GM12878 (cell line): ENCODE data around the gene MTAP. TPM values are rescaled to one million over a fixed set of nuclear protein-coding genes. Genes with fewer than 3 reads are reported as not detected.

Experiments
- BCLAF1 ChIP-seq: fragments of 450-650 bp; IDR thresholded peaks from 2 replicates; pipeline ENCODE4 v1.6.1; 2017; ENCODE audit warnings: antibody characterized with exemption, mild to moderate bottlenecking, moderate library complexity
- CBX5 ChIP-seq: sonication (generic); IDR thresholded peaks from 2 replicates; pipeline ENCODE4 v1.6.1; 2016; ENCODE audit warnings: low read depth, moderate library complexity, mild to moderate bottlenecking, inconsistent platforms
- GATAD2B ChIP-seq: fragments of 450-650 bp; conservative IDR thresholded peaks from 2 replicates; pipeline ENCODE4 v1.6.1; 2017; ENCODE audit warnings: low read depth, mild to moderate bottlenecking, moderate library complexity
- PAX5 ChIP-seq: IDR thresholded peaks from 2 replicates; pipeline ENCODE4 v1.6.1; 2011; ENCODE audit warnings: low read depth, low read length, borderline replicate concordance
- ZBTB4 ChIP-seq: fragments of 450-650 bp; formaldehyde crosslinking; IDR thresholded peaks from 2 replicates; pipeline ENCODE4 v1.4.0; 2022; ENCODE audit warnings: mild to moderate bottlenecking, moderate library complexity
- polyA plus RNA-seq, 11 experiments: library from polyadenylated mRNA; depleted of rRNA in 4 of 11; unstranded in 6 of 11; stranded (reverse) in 5 of 11; fragments of >200 nt; fragmentation: Nextera tagmentation in 4 of 11; fragmentation: Illumina TruSeq in 1 of 11; extraction: Ambion mirVana in 4 of 11; extraction: Trizol in 1 of 11; gene quantifications; 1 replicate in 1 of 11; 2 replicates in 10 of 11; pipeline versions ENCODE4 v1.2.1 to v1.2.3, GENCODE V29; 2011 to 2016; ENCODE audit warnings: inconsistent platforms in 2 of 11, missing spikeins in 2 of 11, low read depth in 1 of 11
- total RNA-seq, 4 experiments: library from RNA; depleted of rRNA in 3 of 4; stranded (reverse); fragments of >200 nt in 3 of 4; fragmentation: Illumina TruSeq in 1 of 4; extraction: Trizol in 1 of 4; gene quantifications; 2 replicates each; pipeline versions ENCODE4 v1.2.1 to v1.2.3, GENCODE V29; 2013 to 2021

Gene MTAP
- total and polyA plus RNA-seq, 10 of the 15 experiments (the other 5 are each of a cell fraction or from before 2014, with no cell fraction given), result 16.4 to 29.9 (median 22.6) TPM

- TF ChIP-seq ZBTB4 (CRISPR knock-in tag) (no peak), GATAD2B (no peak), PAX5 (no peak), CBX5 (no peak), BCLAF1 (no peak)
- TF ChIP-seq, all 136 proteins: peak for 0
These were observed 36.3 kb upstream of the MTAP start (continued) for GRCh38 chr9:21766096-21766495.
